Cardiac muscle cell (in vitro differentiated cells and primary cell): ENCODE data around the gene JCHAIN. TPM values are rescaled to one million over a fixed set of nuclear protein-coding genes. Genes with fewer than 3 reads are reported as not detected.

Experiments used
- DNase-seq, 2 donors: peaks; one replicate each; pipeline versions ENCODE4 v3.0.0 to v3.0.0-alpha.2; 2010 to 2017; ENCODE audit warnings: low read depth in 1 of 2, low spot score in 1 of 2
- H3K27ac ChIP-seq: fragments of 200-600 bp; sonication (generic); 2 replicates; pipeline ENCODE4 v1.5.1; 2016
- H3K27me3 ChIP-seq: fragments of 200-600 bp; sonication (generic); 2 replicates; pipeline ENCODE4 v1.6.0; 2016; ENCODE audit warnings: control low read depth
- H3K36me3 ChIP-seq: fragments of 200-600 bp; sonication (generic); 2 replicates; pipeline ENCODE4 v1.5.1; 2016; ENCODE audit warnings: control low read depth
- H3K4me1 ChIP-seq: fragments of 200-600 bp; sonication (generic); 2 replicates; pipeline ENCODE4 v1.8.1; 2017; ENCODE audit warnings: low read depth, mild to moderate bottlenecking, mixed run types
- H3K4me3 ChIP-seq: fragments of 200-600 bp; sonication (generic); 2 replicates; pipeline ENCODE4 v1.5.1; 2016; ENCODE audit warnings: mild to moderate bottlenecking
- H3K9me3 ChIP-seq: fragments of 200-600 bp; sonication (generic); 2 replicates; pipeline ENCODE4 v1.5.1; 2017; ENCODE audit warnings: low read depth, mild to moderate bottlenecking, control low read depth
- CTCF ChIP-seq: IDR thresholded peaks from 2 replicates; pipeline ENCODE4 v1.5.1; 2012; ENCODE audit warnings: low read depth, mild to moderate bottlenecking, low read length
- polyA plus RNA-seq: library from polyadenylated mRNA; unstranded; fragments of >200 nt; fragmentation: Nextera tagmentation; extraction: Ambion mirVana; gene quantifications from 2 replicates; pipeline ENCODE4 v1.2.1, GENCODE V29; 2016
- total RNA-seq: library from RNA; depleted of rRNA; stranded (reverse); fragments of >200 nt; gene quantifications from 2 replicates; pipeline ENCODE4 v1.2.3, GENCODE V29; 2016

The JCHAIN gene
- total and polyA plus RNA-seq, 2 experiments from 2014 or later, result not detected

DNA sequence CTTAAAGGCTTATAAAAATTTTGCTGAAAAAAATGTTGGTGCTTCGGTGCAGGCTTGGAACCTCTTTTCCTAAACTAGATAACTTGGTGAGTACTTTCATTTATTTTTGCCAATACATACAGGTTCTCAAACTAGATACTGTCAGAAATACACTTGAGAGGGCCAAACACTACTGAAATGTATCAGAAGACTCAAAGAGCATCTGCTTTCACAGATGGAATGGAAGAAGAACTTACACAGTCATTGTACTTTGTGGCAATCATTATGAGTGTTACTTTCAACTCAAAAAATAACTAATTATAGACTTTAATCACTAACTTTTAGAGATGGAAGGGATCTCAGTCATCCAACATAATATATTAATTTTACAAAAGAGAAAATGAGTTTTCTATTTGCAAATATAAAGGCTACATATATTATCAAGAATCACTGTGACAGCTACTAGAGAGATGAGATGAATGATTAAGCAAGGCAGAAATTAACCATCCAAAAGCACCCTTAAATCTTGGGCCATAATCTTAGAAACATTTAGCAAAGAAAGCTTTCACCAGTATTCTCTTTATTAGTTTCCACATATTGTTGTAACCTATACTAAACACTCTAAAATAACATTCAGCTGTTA lies 36.7 kb downstream of the JCHAIN start:
- TF ChIP-seq CTCF, result no peak
- H3K36me3 ChIP-seq, result no peaks in the 10 kb centered on the region
- no peak overlapping the region for H3K4me3 ChIP-seq

GRCh38 chr4:70628444-70628843 lies 37.9 kb downstream of the JCHAIN start, which contains the start of gene ENAM:
TSS of gene ENAM (plus strand) at chr4:70628744. CDS start at chr4:70629501, 757 bp downstream.
- Histone ChIP-seq H3K9me3 (no peaks in the 10 kb centered on the region), H3K27ac (no peak within 1 kb of the TSS), H3K36me3 (no peaks in the 10 kb centered on the region), H3K4me3 (no peak within 1 kb of the TSS), H3K4me1 (no peaks in the 10 kb centered on the region), H3K27me3 (no peaks in the 10 kb centered on the region)
- no peak for TF ChIP-seq CTCF
- DNase-seq, result no peak

More for the DNA sequence above, 36.7 kb downstream of the JCHAIN start:
- H3K9me3 ChIP-seq, result no peaks in the 10 kb centered on the region
- no peak overlapping the region for H3K27ac ChIP-seq
- no peak for DNase-seq
- H3K4me1 ChIP-seq, result no peaks in the 10 kb centered on the region
- H3K27me3 ChIP-seq, result no peaks in the 10 kb centered on the region

GRCh38 chr4:70627620-70628019 lies 38.7 kb downstream of the JCHAIN start:
- Histone ChIP-seq H3K9me3 (no peaks in the 10 kb centered on the region), H3K36me3 (no peaks in the 10 kb centered on the region), H3K4me1 (no peaks in the 10 kb centered on the region), H3K27ac (no peak overlapping the region), H3K4me3 (no peak overlapping the region), H3K27me3 (no peaks in the 10 kb centered on the region)
- DNase-seq, result no peak
- no peak for TF ChIP-seq CTCF

DNA sequence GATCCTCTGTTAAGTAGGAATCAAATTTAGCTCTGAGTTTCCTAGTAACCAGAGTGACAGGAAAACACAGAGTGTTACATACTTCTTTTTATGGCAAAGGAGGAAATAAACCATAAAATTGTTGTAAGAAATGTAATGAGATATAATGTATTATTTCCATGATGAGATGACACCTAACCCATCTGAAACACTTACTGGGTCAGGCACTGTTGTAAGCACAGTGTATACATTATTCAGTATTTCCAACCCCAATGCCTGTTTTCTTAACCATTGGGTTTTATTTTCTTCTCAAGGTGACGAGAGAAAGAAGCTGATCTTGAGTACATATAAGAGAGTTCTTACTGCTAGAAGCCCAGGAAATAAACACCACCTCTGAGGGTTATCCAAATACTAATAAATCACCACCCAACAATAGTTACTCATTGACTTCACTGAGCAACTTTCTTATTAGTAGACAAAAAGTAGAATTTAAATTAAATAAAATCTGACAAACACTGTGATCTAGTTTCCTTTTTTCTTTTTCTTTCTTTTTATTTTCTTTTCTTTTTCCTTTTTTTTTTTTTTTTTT lies 42.0 kb downstream of the JCHAIN start:
- no peak for DNase-seq
- no peaks in the 10 kb centered on the region for H3K4me1 ChIP-seq
- H3K36me3 ChIP-seq, result no peaks in the 10 kb centered on the region
- TF ChIP-seq CTCF, result no peak
- no peak overlapping the region for H3K27ac ChIP-seq
- no peaks in the 10 kb centered on the region for H3K27me3 ChIP-seq
- H3K9me3 ChIP-seq, result no peaks in the 10 kb centered on the region
- no peak overlapping the region for H3K4me3 ChIP-seq

DNA sequence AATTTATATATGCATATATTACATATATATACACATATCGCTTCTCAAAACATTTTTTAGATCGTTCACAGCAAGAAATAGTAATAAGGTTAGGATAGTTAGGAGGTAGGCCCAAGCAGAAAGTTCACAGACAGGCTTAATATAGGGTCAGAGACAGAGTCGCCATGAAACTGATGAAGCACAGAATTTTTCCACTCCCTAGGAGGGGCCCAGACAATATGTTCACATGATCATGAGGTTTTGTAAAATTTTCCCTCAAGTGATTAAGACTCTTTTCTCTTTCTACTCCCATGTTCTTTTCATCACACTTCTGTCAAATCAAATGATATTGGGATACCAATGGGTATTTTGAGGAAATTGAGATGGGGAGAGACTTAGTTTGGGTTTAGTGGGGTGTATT lies 43.0 kb downstream of the JCHAIN start:
- Histone ChIP-seq H3K27me3 (no peaks in the 10 kb centered on the region), H3K4me3 (no peak overlapping the region), H3K9me3 (no peaks in the 10 kb centered on the region), H3K4me1 (no peaks in the 10 kb centered on the region), H3K36me3 (no peaks in the 10 kb centered on the region), H3K27ac (no peak overlapping the region)
- TF ChIP-seq CTCF, result no peak
- DNase-seq, result no peak
